IMR-90 (cell line): ENCODE results near the gene GLS. TPM values are rescaled to one million over a fixed set of nuclear protein-coding genes. Genes with fewer than 3 reads are reported as not detected.

Experiments used
- ATAC-seq: fragments of 200-7000 bp; cut with Tn5 transposase; 2 replicates; pipeline ENCODE4 v1.9.1; 2020; ENCODE audit warnings: low read depth, mild to moderate bottlenecking, moderate library complexity
- BruUV-seq: library from RNA; stranded (reverse); fragments of 400-500 nt; replicated peaks from 2 replicates; lab custom pipeline; 2021; lab: Mats Ljungman, UMichigan
- CTCF ChIA-PET: fragments of 300-600 bp; formaldehyde crosslinking; extraction: SDS; loops from one replicate; lab custom pipeline; 2021; ENCODE audit warnings: antibody characterized with exemption; lab: Yijun Ruan, JAX
- POLR2A ChIA-PET: fragments of 300-600 bp; sonication (Branson Sonifier 250); formaldehyde crosslinking; loops from one replicate; lab custom pipeline; 2022; ENCODE audit warnings: antibody characterized with exemption; ENCODE audit not compliant: unreplicated experiment; lab: Charles Lee
- DNase-seq: peaks from one replicate; pipeline ENCODE4 v3.0.0; 2013
- H2AFZ ChIP-seq: replicated peaks from 2 replicates; pipeline ENCODE3; 2013; ENCODE audit warnings: low read length, mild to moderate bottlenecking; ENCODE audit not compliant: poor library complexity
- H2AK5ac ChIP-seq: 2 replicates; pipeline ENCODE4 v1.6.1; 2013; ENCODE audit warnings: low read depth, low read length, inconsistent platforms
- H2AK9ac ChIP-seq: replicated peaks from 2 replicates; pipeline ENCODE3; 2013; ENCODE audit warnings: mild to moderate bottlenecking, low read depth, low read length, moderate library complexity; ENCODE audit not compliant: poor library complexity
- H2BK120ac ChIP-seq: 2 replicates; pipeline ENCODE4 v1.6.1; 2013; ENCODE audit warnings: low read depth, low read length, inconsistent platforms
- H2BK15ac ChIP-seq: 3 replicates; pipeline ENCODE4 v1.6.1; 2013; ENCODE audit warnings: low read depth, low read length, inconsistent platforms
- H2BK20ac ChIP-seq: 2 replicates; pipeline ENCODE4 v1.6.1; 2013; ENCODE audit warnings: low read depth, mild to moderate bottlenecking, inconsistent platforms, low read length, moderate library complexity
- H2BK5ac ChIP-seq: 2 replicates; pipeline ENCODE4 v1.6.1; 2013; ENCODE audit warnings: mild to moderate bottlenecking, low read depth, low read length, inconsistent platforms; ENCODE audit not compliant: poor library complexity, severe bottlenecking
- H3K14ac ChIP-seq: replicated peaks from 2 replicates; pipeline ENCODE4 v1.6.1; 2013; ENCODE audit warnings: low read depth, low read length, inconsistent platforms
- H3K18ac ChIP-seq: 2 replicates; pipeline ENCODE4 v1.6.1; 2013; ENCODE audit warnings: low read depth, low read length, control low read depth
- H3K23ac ChIP-seq: 2 replicates; pipeline ENCODE4 v1.6.1; 2013; ENCODE audit warnings: low read depth, low read length, inconsistent platforms
- H3K27ac ChIP-seq: 2 replicates; pipeline ENCODE4 v1.5.1; 2013; ENCODE audit warnings: mild to moderate bottlenecking, control low read depth, low read length; ENCODE audit not compliant: insufficient read depth
- H3K27me3 ChIP-seq: 2 replicates; pipeline ENCODE4 v1.6.1; 2013; ENCODE audit warnings: low read length; ENCODE audit not compliant: control insufficient read depth, insufficient read depth
- H3K36me3 ChIP-seq: 2 replicates; pipeline ENCODE4 v1.6.1; 2013; ENCODE audit warnings: low read length, mixed read lengths; ENCODE audit not compliant: control insufficient read depth, insufficient read depth
- H3K4ac ChIP-seq: 2 replicates; pipeline ENCODE4 v1.6.1; 2013; ENCODE audit warnings: low read depth, low read length, inconsistent platforms
- H3K4me1 ChIP-seq: 2 replicates; pipeline ENCODE4 v1.6.1; 2013; ENCODE audit warnings: low read length, mixed read lengths; ENCODE audit not compliant: control insufficient read depth, insufficient read depth
- H3K4me2 ChIP-seq: 2 replicates; pipeline ENCODE4 v1.6.1; 2013; ENCODE audit warnings: low read depth, mild to moderate bottlenecking, control low read depth, low read length, moderate library complexity
- H3K4me3 ChIP-seq: 2 replicates; pipeline ENCODE4 v1.5.1; 2013; ENCODE audit warnings: low read depth, mild to moderate bottlenecking, control low read depth, low read length, moderate library complexity; ENCODE audit not compliant: insufficient read depth
- H3K56ac ChIP-seq: 2 replicates; pipeline ENCODE4 v1.6.1; 2013; ENCODE audit warnings: low read length, inconsistent platforms; ENCODE audit not compliant: insufficient read depth; ENCODE audit errors: extremely low read depth
- H3K79me1 ChIP-seq, 2 experiments: 2 replicates each; pipeline ENCODE4 v1.6.1; 2013; ENCODE audit warnings: low read length in 2 of 2, inconsistent platforms in 1 of 2, low read depth in 1 of 2
- H3K9ac ChIP-seq: 2 replicates; pipeline ENCODE4 v1.6.1; 2013; ENCODE audit warnings: low read depth, low read length, control low read depth
- H3K9me1 ChIP-seq: 2 replicates; pipeline ENCODE4 v1.6.1; 2013; ENCODE audit warnings: low read length, inconsistent platforms; ENCODE audit not compliant: insufficient read depth
- H3K9me3 ChIP-seq: 2 replicates; pipeline ENCODE4 v1.6.1; 2013; ENCODE audit warnings: low read length; ENCODE audit not compliant: control insufficient read depth, insufficient read depth
- H4K20me1 ChIP-seq: 2 replicates; pipeline ENCODE4 v1.6.1; 2013; ENCODE audit warnings: low read length, inconsistent platforms; ENCODE audit not compliant: insufficient read depth
- H4K5ac ChIP-seq: 2 replicates; pipeline ENCODE4 v1.6.1; 2013; ENCODE audit warnings: mild to moderate bottlenecking, low read depth, low read length, control low read depth
- H4K8ac ChIP-seq, 2 experiments: 2 replicates each; pipeline ENCODE4 v1.6.1; 2013; ENCODE audit warnings: low read depth in 2 of 2, low read length in 2 of 2, control low read depth in 1 of 2, inconsistent platforms in 1 of 2
- H4K91ac ChIP-seq: 2 replicates; pipeline ENCODE4 v1.6.1; 2013; ENCODE audit warnings: low read depth, low read length, inconsistent platforms; ENCODE audit not compliant: insufficient read depth
- BHLHE40 ChIP-seq: fragments of 150-350 bp; IDR thresholded peaks from 2 replicates; pipeline ENCODE4 v1.6.1; 2016; ENCODE audit warnings: mild to moderate bottlenecking, low read depth, low read length
- CEBPB ChIP-seq: IDR thresholded peaks from 2 replicates; pipeline ENCODE4 v1.6.1; 2012; ENCODE audit warnings: low read depth, low read length, improper control_type of control experiment
- CHD1 ChIP-seq: IDR thresholded peaks from 2 replicates; pipeline ENCODE4 v1.6.1; 2012; ENCODE audit warnings: low read depth, low read length, improper control_type of control experiment
- FOS ChIP-seq: fragments of 150-350 bp; IDR thresholded peaks from 2 replicates; pipeline ENCODE4 v1.6.1; 2016; ENCODE audit warnings: low read depth, low read length
- MAFK ChIP-seq: IDR thresholded peaks from 2 replicates; pipeline ENCODE4 v1.6.1; 2012; ENCODE audit warnings: low read depth, low read length, improper control_type of control experiment
- MAZ ChIP-seq: IDR thresholded peaks from 2 replicates; pipeline ENCODE4 v1.6.1; 2012; ENCODE audit warnings: low read depth, mild to moderate bottlenecking, low read length, improper control_type of control experiment, moderate library complexity, borderline replicate concordance
- MXI1 ChIP-seq: IDR thresholded peaks from 2 replicates; pipeline ENCODE4 v1.6.1; 2012; ENCODE audit warnings: low read depth, mild to moderate bottlenecking, low read length, moderate library complexity, borderline replicate concordance
- NFE2L2 ChIP-seq: fragments of 150-350 bp; IDR thresholded peaks from 2 replicates; pipeline ENCODE4 v1.6.1; 2016; ENCODE audit warnings: low read depth, mild to moderate bottlenecking, low read length
- POLR2A ChIP-seq: IDR thresholded peaks from 2 replicates; pipeline ENCODE4 v1.6.1; 2012; ENCODE audit warnings: mild to moderate bottlenecking, low read depth, low read length
- RAD21 ChIP-seq: IDR thresholded peaks from 2 replicates; pipeline ENCODE4 v1.6.1; 2012; ENCODE audit warnings: low read length, improper control_type of control experiment
- RCOR1 ChIP-seq: IDR thresholded peaks from 2 replicates; pipeline ENCODE4 v1.6.1; 2012; ENCODE audit warnings: mild to moderate bottlenecking, low read length, improper control_type of control experiment; ENCODE audit not compliant: insufficient replicate concordance
- RFX5 ChIP-seq: IDR thresholded peaks from 2 replicates; pipeline ENCODE4 v1.8.0; 2012; ENCODE audit warnings: low read depth, mild to moderate bottlenecking, low read length, moderate library complexity
- SMC3 ChIP-seq: fragments of 150-350 bp; IDR thresholded peaks from 2 replicates; pipeline ENCODE4 v1.6.1; 2016; ENCODE audit warnings: low read depth, mild to moderate bottlenecking, antibody characterized with exemption, low read length, moderate library complexity
- WGBS, 2 experiments: methylation state at CpG; one replicate each; pipeline versions ENCODE4 v1.1.5 to v1.1.7; 2013; ENCODE audit warnings: missing lambda C conversion rate in 2 of 2; ENCODE audit not compliant: insufficient read length in 1 of 2; ENCODE audit errors: extremely low coverage in 2 of 2; 5-methylcytosine and 5-hydroxymethylcytosine counted together
- dilution Hi-C: fragments of 300-500 bp; cut with HindIII; formaldehyde crosslinking; loops from one replicate; pipeline ENCODE4 v1.14.3; 2018; ENCODE audit warnings: low sequenced_read_pairs; ENCODE audit not compliant: unreplicated experiment
- in situ Hi-C: fragments of 300-500 bp; cut with MboI; formaldehyde crosslinking; loops from 3 replicates; pipeline ENCODE4 v1.14.3; 2019; ENCODE audit warnings: low sequenced_read_pairs, inconsistent platforms, mixed read lengths
- intact Hi-C: fragments of 100-400 bp; cut with micrococcal nuclease; formaldehyde crosslinking; loops from 2 replicates; pipeline ENCODE4 v1.10.0; 2022
- polyA plus RNA-seq, 3 experiments: library from polyadenylated mRNA; depleted of rRNA; stranded (reverse); fragments of >200 nt; gene quantifications; 2 replicates each; pipeline ENCODE4 v1.2.3, GENCODE V29; 2012; ENCODE audit warnings: low replicate concordance in 1 of 3
- total RNA-seq: library from RNA; depleted of rRNA; stranded (reverse); fragments of >200 nt; gene quantifications from 2 replicates; pipeline ENCODE4 v1.2.3, GENCODE V29; 2012
- TF ChIP-seq, protein P1 (sequence below): fragments of 150-350 bp; IDR thresholded peaks from 2 replicates; pipeline ENCODE4 v1.6.1; 2016; ENCODE audit warnings: low read depth, mild to moderate bottlenecking, low read length, moderate library complexity, borderline replicate concordance
- TF ChIP-seq, protein P2 (sequence below): conservative IDR thresholded peaks from 2 replicates; pipeline ENCODE4 v1.5.1; 2012; ENCODE audit warnings: mild to moderate bottlenecking, low read depth, low read length, improper control_type of control experiment

GLS gene
- total and polyA plus RNA-seq, 2 of the 4 experiments (the other 2 are of a cell fraction), result 87.5 to 130 TPM

DNA sequence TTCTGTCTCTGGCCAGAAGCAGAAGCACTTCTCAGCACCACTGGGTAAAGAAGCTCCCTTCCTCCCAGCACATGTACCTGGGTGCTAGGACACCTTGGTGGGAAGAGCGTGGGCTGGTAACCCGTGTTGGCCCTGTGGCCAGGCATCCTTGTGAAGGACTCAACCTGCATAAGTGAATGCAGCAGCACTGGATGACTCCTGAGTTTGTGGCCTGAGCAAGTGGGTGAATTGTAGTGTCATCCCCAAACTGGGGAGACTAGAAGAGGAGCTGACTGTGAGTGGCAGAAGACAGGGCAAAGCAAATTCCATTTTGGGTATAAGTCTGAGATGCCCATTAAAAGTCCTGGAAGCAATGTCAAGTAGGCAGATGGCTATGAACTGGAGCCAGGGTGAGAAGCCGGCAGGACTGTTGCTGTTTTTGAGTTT is 70.0 kb downstream of the GLS start:
- Histone ChIP-seq H3K4me3 (no peak overlapping the region), H3K9ac (no peak overlapping the region), H3K36me3 (no peaks in the 10 kb centered on the region), H2BK5ac (no peak overlapping the region), H4K8ac (no peak overlapping the region), H4K91ac (no peak overlapping the region; the same call in 1 of the 2 replicates), H2BK15ac (no peak overlapping the region), H3K4ac (no peak overlapping the region), H2AFZ (no peak overlapping the region), H3K9me3 (no peaks in the 10 kb centered on the region), H3K56ac (no peak overlapping the region), H3K27ac (no peak overlapping the region), H2BK120ac (no peak overlapping the region), H3K9me1 (peaks cover 9% of the 10 kb centered on the region; the same call in 1 of the 2 replicates), H4K5ac (no peak overlapping the region), H3K18ac (no peak overlapping the region), H3K4me1 (peaks cover 4% of the 10 kb centered on the region), H2BK20ac (no peak overlapping the region), H3K23ac (no peak overlapping the region), H3K27me3 (no peaks in the 10 kb centered on the region), H3K4me2 (no peak overlapping the region), H3K14ac (no peak overlapping the region), H4K20me1 (no peaks in the 10 kb centered on the region; the same call in 1 of the 2 replicates), H2AK9ac (no peak overlapping the region), H2AK5ac (no peak overlapping the region), H3K79me1 (no peaks in the 10 kb centered on the region)
- BruUV-seq, result no TSS peak
- ATAC-seq (no peak), DNase-seq (no peak)
- TF ChIP-seq CHD1 (no peak), FOS (no peak), MAFK (no peak), RCOR1 (no peak), RFX5 (no peak), MXI1 (no peak), MAZ (no peak), RAD21 (no peak), SMC3 (no peak), NFE2L2 (no peak), BHLHE40 (no peak), POLR2A (no peak), CEBPB (no peak)
- TF ChIP-seq, protein P1, sequence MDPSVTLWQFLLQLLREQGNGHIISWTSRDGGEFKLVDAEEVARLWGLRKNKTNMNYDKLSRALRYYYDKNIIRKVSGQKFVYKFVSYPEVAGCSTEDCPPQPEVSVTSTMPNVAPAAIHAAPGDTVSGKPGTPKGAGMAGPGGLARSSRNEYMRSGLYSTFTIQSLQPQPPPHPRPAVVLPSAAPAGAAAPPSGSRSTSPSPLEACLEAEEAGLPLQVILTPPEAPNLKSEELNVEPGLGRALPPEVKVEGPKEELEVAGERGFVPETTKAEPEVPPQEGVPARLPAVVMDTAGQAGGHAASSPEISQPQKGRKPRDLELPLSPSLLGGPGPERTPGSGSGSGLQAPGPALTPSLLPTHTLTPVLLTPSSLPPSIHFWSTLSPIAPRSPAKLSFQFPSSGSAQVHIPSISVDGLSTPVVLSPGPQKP, result no peak
- TF ChIP-seq, protein P2, sequence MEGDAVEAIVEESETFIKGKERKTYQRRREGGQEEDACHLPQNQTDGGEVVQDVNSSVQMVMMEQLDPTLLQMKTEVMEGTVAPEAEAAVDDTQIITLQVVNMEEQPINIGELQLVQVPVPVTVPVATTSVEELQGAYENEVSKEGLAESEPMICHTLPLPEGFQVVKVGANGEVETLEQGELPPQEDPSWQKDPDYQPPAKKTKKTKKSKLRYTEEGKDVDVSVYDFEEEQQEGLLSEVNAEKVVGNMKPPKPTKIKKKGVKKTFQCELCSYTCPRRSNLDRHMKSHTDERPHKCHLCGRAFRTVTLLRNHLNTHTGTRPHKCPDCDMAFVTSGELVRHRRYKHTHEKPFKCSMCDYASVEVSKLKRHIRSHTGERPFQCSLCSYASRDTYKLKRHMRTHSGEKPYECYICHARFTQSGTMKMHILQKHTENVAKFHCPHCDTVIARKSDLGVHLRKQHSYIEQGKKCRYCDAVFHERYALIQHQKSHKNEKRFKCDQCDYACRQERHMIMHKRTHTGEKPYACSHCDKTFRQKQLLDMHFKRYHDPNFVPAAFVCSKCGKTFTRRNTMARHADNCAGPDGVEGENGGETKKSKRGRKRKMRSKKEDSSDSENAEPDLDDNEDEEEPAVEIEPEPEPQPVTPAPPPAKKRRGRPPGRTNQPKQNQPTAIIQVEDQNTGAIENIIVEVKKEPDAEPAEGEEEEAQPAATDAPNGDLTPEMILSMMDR, result no peak
- in situ Hi-C loops (loop anchor here (10.0 kb wide), 1 partner anchor 166 kb away; no protein-coding TSS in a partner anchor), intact Hi-C loops (no loop called here), dilution Hi-C loops (no loop called here)
- ChIA-PET CTCF (no interaction called here), POLR2A (no interaction called here)
- 100% methylated on average over 1 of the region's 3 CpGs; no CpG with 5 or more reads in 1 of the 2 experiments for WGBS, 2 experiments
